Fibroblast of skin of right biceps (primary cell): ENCODE results near the gene RNF167.

Experiments
- DNase-seq: peaks from one replicate; pipeline ENCODE4 v3.0.0-alpha.2; 2013

The RNF167 gene

GRCh38 chr17:4939796-4940554 lies at the start of gene RNF167, which contains the start of gene SLC25A11:
Gene RNF167 (plus strand): TSS chr17:4940268. CDS start chr17:4940910, 642 bp downstream.
Gene SLC25A11 (minus strand): TSS chr17:4940046. CDS start chr17:4939910, 136 bp downstream.
- peak; percentile 100 for DNase-seq

GRCh38 chr17:4891411-4892410 lies 48.4 kb upstream of the RNF167 start:
- no peak for DNase-seq

GRCh38 chr17:4892499-4893221 lies 47.4 kb upstream of the RNF167 start:
- DNase-seq = no peak

GRCh38 chr17:4893272-4893671 lies 46.8 kb upstream of the RNF167 start:
- no peak for DNase-seq

- DNase-seq = no peak
These were observed 46.1 kb upstream of the RNF167 start for GRCh38 chr17:4893721-4894560.

- DNase-seq = no peak
These were observed 44.9 kb upstream of the RNF167 start for GRCh38 chr17:4895121-4895520.

- DNase-seq = no peak
These were observed 44.3 kb upstream of the RNF167 start for GRCh38 chr17:4895657-4896331.

GRCh38 chr17:4896332-4897197 lies 43.5 kb upstream of the RNF167 start:
- DNase-seq = no peak

GRCh38 chr17:4897198-4897687 lies 42.8 kb upstream of the RNF167 start:
- DNase-seq = no peak

- no peak for DNase-seq
These were observed 42.3 kb upstream of the RNF167 start for GRCh38 chr17:4897785-4898184.

GRCh38 chr17:4898351-4898750 lies 41.7 kb upstream of the RNF167 start:
- no peak for DNase-seq

GRCh38 chr17:4898927-4899326 lies 41.1 kb upstream of the RNF167 start:
- no peak for DNase-seq

GRCh38 chr17:4899341-4900230 lies 40.5 kb upstream of the RNF167 start, which contains the start of gene C17orf107:
Gene C17orf107 (plus strand): TSS chr17:4899536. CDS start chr17:4899763, 227 bp downstream.
- peak; percentile 83 for DNase-seq

- DNase-seq = peak; percentile 34
These were observed 39.6 kb upstream of the RNF167 start for GRCh38 chr17:4900231-4901107.

- DNase-seq = no peak
These were observed 38.9 kb upstream of the RNF167 start for GRCh38 chr17:4901108-4901647.

- DNase-seq = no peak
These were observed 38.3 kb upstream of the RNF167 start for GRCh38 chr17:4901648-4902344.

- no peak for DNase-seq
These were observed 37.5 kb upstream of the RNF167 start for GRCh38 chr17:4902540-4902939.
